ENCODE data around the gene KCNA2. TPM values are rescaled to one million over a fixed set of nuclear protein-coding genes. Genes with fewer than 3 reads are reported as not detected.

KCNA2 gene
- polyA plus RNA-seq, 1 of the 3 experiments (the other 2 are of a cell fraction) = not detected

GRCh38 chr1:110637475-110637874 is 31.3 kb upstream of the KCNA2 start (continued):
- TF ChIP-seq, protein P1, sequence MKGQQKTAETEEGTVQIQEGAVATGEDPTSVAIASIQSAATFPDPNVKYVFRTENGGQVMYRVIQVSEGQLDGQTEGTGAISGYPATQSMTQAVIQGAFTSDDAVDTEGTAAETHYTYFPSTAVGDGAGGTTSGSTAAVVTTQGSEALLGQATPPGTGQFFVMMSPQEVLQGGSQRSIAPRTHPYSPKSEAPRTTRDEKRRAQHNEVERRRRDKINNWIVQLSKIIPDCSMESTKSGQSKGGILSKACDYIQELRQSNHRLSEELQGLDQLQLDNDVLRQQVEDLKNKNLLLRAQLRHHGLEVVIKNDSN (IDR thresholded peaks at IDR 0.05; ENCODE audit: borderline replicate concordance, low read depth) = no peak
- TF ChIP-seq EZH2phosphoT487 (IDR thresholded peaks at IDR 0.05; ENCODE audit: borderline replicate concordance, low read depth) = no peak
- TF ChIP-seq RCOR1 (IDR thresholded peaks at IDR 0.05; ENCODE audit: low read length) = no peak
- no peak for TF ChIP-seq POLR2AphosphoS5 (IDR thresholded peaks at IDR 0.05; ENCODE audit: low read depth, low read length)
- TF ChIP-seq RFX5 (IDR thresholded peaks at IDR 0.05; ENCODE audit: low read length) = no peak
- no peak for TF ChIP-seq ZBTB33 (IDR thresholded peaks at IDR 0.05; ENCODE audit: borderline replicate concordance, low read depth)

GRCh38 chr1:110636149-110636935 is 30.2 kb upstream of the KCNA2 start:
- Histone ChIP-seq H3K4me3 (ENCODE audit: low read depth in 2 of 2, low read length in 1 of 2) (no peak overlapping the region), H3K4me1 (ENCODE audit: control insufficient read depth in 1 of 2, insufficient read depth in 2 of 2, low read depth in 1 of 2, low read length in 1 of 2) (no peaks in the 10 kb centered on the region; a peak in 1 of 4 replicates), H3K79me2 (ENCODE audit: insufficient read depth) (no peaks in the 10 kb centered on the region), H3K9ac (no peak overlapping the region), H3K36me3 (replicated peaks in 1 of 2; ENCODE audit: control insufficient read depth in 1 of 2, insufficient read depth in 2 of 2, low read length in 1 of 2) (no peaks in the 10 kb centered on the region), H3K9me2 (no peaks in the 10 kb centered on the region), H4K20me1 (ENCODE audit: insufficient read depth) (no peaks in the 10 kb centered on the region), H2AFZ (ENCODE audit: low read depth) (no peak overlapping the region), H3K4me2 (no peak overlapping the region), H3K27ac (ENCODE audit: low read depth in 2 of 2, low read length in 1 of 2) (no peak overlapping the region), H3K27me3 (ENCODE audit: insufficient read depth) (peaks cover 12% of the 10 kb centered on the region; the same call in 1 of the 2 replicates), H3F3A (replicated peaks; ENCODE audit: insufficient read depth) (no peaks in the 10 kb centered on the region), H3K9me3 (no peaks in the 10 kb centered on the region)
- ChIA-PET CTCF (interaction anchor here (0.5 to 22.5 kb wide), 4 partner anchors 17 to 146 kb away, joined by 3 to 204 read pairs (median 100); no protein-coding TSS in a partner anchor), POLR2A (no interaction called here)
- DNase-seq = no peak
- TF ChIP-seq ELF1 (IDR thresholded peaks at IDR 0.05) (no peak), RCOR1 (IDR thresholded peaks at IDR 0.05; ENCODE audit: low read length) (no peak), POLR2AphosphoS5 (IDR thresholded peaks at IDR 0.05; ENCODE audit: low read depth, low read length) (no peak), RXRA (IDR thresholded peaks at IDR 0.05; ENCODE audit: borderline replicate concordance, low read depth) (no peak), RFX5 (IDR thresholded peaks at IDR 0.05; ENCODE audit: low read length) (no peak), TAF1 (IDR thresholded peaks at IDR 0.05; ENCODE audit: borderline replicate concordance, low read depth, low read length) (no peak), FOSL2 (IDR thresholded peaks at IDR 0.05; ENCODE audit: borderline replicate concordance, low read depth) (no peak), MEF2A (IDR thresholded peaks at IDR 0.05; ENCODE audit: borderline replicate concordance, low read depth) (no peak), RAD21 (IDR thresholded peaks at IDR 0.05; ENCODE audit: low read length) (no peak), FOXJ3 (CRISPR knock-in tag; IDR thresholded peaks at IDR 0.05) (no peak)
- TF ChIP-seq, protein P2, sequence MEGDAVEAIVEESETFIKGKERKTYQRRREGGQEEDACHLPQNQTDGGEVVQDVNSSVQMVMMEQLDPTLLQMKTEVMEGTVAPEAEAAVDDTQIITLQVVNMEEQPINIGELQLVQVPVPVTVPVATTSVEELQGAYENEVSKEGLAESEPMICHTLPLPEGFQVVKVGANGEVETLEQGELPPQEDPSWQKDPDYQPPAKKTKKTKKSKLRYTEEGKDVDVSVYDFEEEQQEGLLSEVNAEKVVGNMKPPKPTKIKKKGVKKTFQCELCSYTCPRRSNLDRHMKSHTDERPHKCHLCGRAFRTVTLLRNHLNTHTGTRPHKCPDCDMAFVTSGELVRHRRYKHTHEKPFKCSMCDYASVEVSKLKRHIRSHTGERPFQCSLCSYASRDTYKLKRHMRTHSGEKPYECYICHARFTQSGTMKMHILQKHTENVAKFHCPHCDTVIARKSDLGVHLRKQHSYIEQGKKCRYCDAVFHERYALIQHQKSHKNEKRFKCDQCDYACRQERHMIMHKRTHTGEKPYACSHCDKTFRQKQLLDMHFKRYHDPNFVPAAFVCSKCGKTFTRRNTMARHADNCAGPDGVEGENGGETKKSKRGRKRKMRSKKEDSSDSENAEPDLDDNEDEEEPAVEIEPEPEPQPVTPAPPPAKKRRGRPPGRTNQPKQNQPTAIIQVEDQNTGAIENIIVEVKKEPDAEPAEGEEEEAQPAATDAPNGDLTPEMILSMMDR (IDR thresholded peaks at IDR 0.05) = no peak
- TF ChIP-seq, protein P3, sequence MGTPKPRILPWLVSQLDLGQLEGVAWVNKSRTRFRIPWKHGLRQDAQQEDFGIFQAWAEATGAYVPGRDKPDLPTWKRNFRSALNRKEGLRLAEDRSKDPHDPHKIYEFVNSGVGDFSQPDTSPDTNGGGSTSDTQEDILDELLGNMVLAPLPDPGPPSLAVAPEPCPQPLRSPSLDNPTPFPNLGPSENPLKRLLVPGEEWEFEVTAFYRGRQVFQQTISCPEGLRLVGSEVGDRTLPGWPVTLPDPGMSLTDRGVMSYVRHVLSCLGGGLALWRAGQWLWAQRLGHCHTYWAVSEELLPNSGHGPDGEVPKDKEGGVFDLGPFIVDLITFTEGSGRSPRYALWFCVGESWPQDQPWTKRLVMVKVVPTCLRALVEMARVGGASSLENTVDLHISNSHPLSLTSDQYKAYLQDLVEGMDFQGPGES (IDR thresholded peaks at IDR 0.05; ENCODE audit: low read depth, low read length) = no peak
- TF ChIP-seq, protein P4, sequence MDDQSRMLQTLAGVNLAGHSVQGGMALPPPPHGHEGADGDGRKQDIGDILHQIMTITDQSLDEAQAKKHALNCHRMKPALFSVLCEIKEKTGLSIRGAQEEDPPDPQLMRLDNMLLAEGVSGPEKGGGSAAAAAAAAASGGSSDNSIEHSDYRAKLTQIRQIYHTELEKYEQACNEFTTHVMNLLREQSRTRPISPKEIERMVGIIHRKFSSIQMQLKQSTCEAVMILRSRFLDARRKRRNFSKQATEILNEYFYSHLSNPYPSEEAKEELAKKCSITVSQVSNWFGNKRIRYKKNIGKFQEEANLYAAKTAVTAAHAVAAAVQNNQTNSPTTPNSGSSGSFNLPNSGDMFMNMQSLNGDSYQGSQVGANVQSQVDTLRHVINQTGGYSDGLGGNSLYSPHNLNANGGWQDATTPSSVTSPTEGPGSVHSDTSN (IDR thresholded peaks at IDR 0.05) = no peak
- TF ChIP-seq, protein P5, sequence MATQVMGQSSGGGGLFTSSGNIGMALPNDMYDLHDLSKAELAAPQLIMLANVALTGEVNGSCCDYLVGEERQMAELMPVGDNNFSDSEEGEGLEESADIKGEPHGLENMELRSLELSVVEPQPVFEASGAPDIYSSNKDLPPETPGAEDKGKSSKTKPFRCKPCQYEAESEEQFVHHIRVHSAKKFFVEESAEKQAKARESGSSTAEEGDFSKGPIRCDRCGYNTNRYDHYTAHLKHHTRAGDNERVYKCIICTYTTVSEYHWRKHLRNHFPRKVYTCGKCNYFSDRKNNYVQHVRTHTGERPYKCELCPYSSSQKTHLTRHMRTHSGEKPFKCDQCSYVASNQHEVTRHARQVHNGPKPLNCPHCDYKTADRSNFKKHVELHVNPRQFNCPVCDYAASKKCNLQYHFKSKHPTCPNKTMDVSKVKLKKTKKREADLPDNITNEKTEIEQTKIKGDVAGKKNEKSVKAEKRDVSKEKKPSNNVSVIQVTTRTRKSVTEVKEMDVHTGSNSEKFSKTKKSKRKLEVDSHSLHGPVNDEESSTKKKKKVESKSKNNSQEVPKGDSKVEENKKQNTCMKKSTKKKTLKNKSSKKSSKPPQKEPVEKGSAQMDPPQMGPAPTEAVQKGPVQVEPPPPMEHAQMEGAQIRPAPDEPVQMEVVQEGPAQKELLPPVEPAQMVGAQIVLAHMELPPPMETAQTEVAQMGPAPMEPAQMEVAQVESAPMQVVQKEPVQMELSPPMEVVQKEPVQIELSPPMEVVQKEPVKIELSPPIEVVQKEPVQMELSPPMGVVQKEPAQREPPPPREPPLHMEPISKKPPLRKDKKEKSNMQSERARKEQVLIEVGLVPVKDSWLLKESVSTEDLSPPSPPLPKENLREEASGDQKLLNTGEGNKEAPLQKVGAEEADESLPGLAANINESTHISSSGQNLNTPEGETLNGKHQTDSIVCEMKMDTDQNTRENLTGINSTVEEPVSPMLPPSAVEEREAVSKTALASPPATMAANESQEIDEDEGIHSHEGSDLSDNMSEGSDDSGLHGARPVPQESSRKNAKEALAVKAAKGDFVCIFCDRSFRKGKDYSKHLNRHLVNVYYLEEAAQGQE (IDR thresholded peaks at IDR 0.05; ENCODE audit: low read depth, low read length) = no peak
- WGBS (ENCODE audit: low lambda C conversion rate) = 32% methylated on average over 3 of the region's 4 CpGs

Data from SK-N-SH (cell line).